PC-9 (cell line): ENCODE data around the gene UNG.

Experiments
- CTCF ChIP-seq: fragments of 200-600 bp; sonication (generic); conservative IDR thresholded peaks from 2 replicates; pipeline ENCODE4 v1.6.1; 2017; ENCODE audit warnings: mixed run types, antibody characterized with exemption, mild to moderate bottlenecking, moderate library complexity
- EZH2 ChIP-seq: fragments of 200-600 bp; sonication (generic); IDR thresholded peaks from 2 replicates; pipeline ENCODE4 v1.8.0; 2017; ENCODE audit warnings: antibody characterized with exemption, low read depth

GRCh38 chr12:109052097-109052413 is 45.3 kb upstream of the UNG start:
- TF ChIP-seq CTCF (no peak), EZH2 (no peak)
